ENCODE measurements around the gene PLA2G12B.
"Not testable (repeated sequence)": the region's sequence is repeated elsewhere in the genome, so short reads cannot be mapped to it uniquely, and the experiment has no call there.

Gene PLA2G12B, protein sequence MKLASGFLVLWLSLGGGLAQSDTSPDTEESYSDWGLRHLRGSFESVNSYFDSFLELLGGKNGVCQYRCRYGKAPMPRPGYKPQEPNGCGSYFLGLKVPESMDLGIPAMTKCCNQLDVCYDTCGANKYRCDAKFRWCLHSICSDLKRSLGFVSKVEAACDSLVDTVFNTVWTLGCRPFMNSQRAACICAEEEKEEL

DNA sequence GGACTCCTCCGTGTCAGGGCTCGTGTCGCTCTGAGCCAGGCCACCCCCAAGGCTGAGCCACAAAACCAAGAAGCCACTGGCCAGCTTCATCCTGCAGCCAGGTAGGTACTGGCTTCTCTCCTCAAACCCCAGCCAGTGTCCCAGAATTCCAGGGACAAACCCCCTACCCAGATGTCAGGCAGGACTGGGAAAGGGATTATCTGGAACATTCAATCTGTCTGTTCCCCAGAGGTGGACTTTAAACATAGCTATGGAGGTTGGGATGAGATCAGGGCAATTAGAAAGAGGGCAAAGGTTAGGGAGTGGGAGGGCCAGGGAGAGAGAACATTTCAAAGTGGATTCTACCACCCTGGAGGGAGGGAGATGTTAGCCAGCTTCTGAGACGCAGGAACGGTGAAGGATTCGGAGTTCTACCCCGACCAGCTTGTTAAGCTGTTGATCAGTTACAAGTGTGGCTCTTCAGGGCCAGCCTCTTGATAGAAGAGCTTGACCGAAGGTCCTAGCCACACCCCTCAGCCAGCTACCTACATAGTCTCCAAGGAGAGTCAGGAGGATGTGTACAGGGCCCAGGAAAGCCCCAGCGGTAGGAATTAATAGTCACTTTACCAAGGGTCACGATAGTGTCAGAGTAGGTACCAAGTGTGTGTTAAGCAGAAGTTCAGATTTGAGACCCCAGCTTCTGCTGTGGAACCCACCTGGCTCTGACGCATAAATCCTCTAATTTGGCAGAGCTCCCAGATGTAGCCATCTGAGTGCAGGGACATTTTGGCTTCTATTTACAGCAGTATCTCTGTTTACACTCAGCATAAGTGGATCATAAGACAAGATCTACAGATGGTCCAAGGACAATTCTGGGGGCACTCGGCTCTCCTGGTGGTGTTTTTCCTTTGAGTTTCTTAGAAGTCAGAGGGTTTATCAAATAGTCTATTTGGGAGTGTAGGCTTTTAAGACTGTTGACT is at the start of gene PLA2G12B:
PLA2G12B (minus strand) TSS at position 211 of the 959 bp plus-strand sequence; CDS start at position 90, 121 bp downstream.
- no peak for DNase-seq

- no peak for DNase-seq
Observed at GRCh38 chr10:73003822-73004221, 49.2 kb upstream of the PLA2G12B start.

- DNase-seq: no peak
Observed at GRCh38 chr10:73000973-73001372, 46.4 kb upstream of the PLA2G12B start.

DNA sequence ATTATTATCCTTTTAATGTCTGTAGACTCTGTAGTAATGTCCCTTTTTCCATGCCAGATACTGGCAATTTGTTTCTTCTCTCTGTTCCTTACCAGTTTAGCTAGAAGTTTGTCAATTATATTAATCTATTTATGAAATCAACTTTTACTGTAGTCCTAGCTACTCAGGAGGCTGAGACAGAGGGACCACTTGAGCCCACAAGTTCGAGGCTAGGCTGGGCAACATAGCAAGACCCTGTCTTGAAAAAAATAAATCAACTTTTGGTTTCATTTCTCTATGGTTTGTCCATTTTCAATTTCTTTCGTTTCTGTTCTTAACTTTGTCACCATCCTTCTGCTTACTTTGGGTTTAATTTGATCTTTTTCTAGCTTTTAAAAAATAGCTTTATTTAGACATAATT is 42.5 kb upstream of the PLA2G12B start:
- DNase-seq: no peak

- not testable (repeated sequence) for DNase-seq
Observed at GRCh38 chr10:72995459-72995858, 40.9 kb upstream of the PLA2G12B start.

DNA sequence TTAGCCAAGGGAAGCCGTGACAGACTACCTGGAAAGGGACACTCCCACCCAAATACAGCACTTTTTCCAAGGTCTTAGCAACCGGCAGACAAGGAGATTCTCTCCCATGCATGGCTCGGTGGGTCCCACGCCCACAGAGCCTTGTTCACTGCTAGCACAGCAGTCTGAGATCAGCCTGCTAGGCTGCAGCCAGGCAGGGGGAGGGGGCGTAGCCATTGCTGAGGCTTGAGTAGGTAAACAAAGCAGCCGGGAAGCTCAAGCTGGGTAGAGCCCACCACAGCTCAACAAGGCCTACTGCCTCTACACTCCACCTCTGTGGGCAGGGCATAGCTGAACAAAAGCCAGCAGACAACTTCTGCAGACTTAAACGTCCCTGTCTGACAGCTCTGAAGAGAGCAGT is 35.2 kb upstream of the PLA2G12B start:
- DNase-seq: not testable (repeated sequence)

DNA sequence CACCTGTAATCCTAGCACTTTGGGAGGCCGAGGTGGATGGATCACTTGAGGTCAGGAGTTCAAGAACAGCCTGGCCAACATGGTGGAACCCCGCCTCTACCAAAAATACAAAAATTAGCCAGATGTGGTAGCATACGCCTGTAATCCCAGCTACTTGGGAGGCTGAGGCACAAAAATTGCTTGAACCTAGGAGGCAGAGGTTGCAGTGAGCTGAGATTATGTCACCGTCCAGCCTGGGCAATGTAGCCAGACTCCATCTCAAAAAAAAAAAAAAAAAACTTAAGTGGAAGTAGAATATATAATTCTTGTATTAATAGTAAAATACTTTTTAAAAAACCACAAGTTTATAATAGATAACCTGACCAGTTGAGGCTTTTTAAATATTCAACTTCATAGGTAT is 30.0 kb upstream of the PLA2G12B start:
- not testable (repeated sequence) for DNase-seq

DNA sequence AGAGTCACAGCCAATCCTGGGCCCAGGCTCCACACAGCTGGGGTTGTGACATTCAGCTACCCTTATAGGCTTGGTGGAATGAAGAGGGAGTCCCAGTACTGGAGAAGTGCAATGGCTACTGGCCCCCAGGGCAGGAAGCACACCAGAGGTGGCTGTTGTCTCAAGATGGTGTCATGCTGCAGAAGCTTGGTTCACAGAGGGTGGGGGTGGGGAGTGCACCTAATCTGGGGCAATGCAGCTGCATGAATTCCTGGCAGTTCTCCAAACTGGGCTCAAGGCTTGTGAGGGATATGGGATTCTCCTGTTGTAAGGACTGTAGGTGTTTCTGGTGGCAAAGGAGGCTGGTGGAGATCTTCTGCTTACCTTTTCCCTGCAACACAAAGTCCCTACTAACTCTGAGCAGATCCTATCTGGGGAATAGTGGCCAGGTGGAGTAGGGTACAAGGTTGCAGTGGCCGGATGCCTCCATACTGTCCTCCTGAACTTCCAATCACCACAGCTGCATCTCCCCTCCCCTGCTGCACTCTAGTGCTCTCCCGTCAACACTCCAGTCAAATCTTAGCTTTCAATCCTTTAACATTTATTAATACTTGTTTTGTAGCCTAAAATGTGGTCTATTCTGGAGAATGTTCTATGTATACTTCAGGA is 27.4 kb upstream of the PLA2G12B start:
- no peak for DNase-seq

DNA sequence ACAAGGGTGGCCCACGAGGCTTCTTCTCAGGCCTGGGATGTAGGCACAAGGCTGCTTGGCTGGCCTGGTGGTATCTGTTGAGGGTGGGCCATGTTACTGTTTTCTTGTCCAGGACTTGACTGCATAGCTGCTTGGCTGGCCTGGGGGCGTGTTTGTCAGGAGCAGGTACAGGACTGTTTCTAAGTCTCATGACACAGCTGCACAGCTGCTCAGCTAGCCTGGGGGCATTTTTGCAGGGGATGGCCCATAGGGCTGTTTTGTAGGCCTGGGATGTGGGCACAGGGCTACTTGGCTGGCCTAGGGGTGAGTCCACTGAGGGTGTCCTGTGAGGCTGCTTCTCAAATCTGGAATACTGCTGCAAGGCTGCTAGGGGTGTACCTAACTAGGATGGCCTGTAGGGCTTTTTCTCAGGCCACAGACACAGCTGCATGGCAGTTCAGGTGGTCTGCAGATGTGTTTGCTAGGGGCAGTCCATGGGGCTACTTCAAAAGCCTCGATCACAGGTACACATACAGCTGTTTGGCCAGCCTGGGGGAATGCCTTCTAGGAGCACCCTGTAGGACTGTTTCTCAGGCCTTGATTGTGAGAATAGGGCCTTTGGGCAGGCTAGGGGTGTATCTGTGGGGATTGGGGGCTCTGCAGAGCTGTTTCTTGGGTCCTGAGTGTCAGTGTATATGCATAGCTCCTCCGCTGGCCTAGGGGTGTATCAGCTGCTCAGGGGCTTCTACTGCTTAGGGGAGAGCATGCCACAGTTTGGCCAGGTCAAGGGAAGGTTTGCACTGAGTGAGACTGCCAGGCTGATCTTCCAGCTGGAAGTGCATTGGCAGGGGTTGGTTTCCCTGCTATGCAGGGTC is 26.6 kb upstream of the PLA2G12B start:
- no peak for DNase-seq

GRCh38 chr10:72980348-72980747 is 25.7 kb upstream of the PLA2G12B start:
- no peak for DNase-seq

- DNase-seq: no peak
Observed at GRCh38 chr10:72979709-72980108, 25.1 kb upstream of the PLA2G12B start.

GRCh38 chr10:72976886-72977285 is 22.3 kb upstream of the PLA2G12B start:
- DNase-seq: no peak

GRCh38 chr10:72956001-72956400 is 1.4 kb upstream of the PLA2G12B start:
- DNase-seq: no peak

DNA sequence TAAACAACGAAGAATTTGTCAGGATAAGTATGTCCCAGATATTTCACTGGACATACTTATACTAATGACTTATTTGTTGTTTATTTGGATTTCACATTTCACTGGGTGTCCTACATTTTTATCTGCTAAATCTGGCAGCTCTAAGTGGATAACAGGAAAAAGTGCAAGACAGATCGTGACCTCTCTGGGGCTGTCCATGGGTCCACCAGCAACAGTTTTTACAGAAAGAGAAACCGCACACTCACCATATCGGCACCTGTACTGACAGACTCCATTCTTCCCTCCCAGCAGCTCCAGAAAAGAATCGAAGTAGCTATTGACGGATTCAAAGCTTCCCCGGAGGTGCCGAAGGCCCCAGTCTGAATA is 393 bp downstream of the PLA2G12B start:
- DNase-seq: no peak

GRCh38 chr10:72953687-72954086 is 919 bp downstream of the PLA2G12B start:
- DNase-seq: no peak

DNA sequence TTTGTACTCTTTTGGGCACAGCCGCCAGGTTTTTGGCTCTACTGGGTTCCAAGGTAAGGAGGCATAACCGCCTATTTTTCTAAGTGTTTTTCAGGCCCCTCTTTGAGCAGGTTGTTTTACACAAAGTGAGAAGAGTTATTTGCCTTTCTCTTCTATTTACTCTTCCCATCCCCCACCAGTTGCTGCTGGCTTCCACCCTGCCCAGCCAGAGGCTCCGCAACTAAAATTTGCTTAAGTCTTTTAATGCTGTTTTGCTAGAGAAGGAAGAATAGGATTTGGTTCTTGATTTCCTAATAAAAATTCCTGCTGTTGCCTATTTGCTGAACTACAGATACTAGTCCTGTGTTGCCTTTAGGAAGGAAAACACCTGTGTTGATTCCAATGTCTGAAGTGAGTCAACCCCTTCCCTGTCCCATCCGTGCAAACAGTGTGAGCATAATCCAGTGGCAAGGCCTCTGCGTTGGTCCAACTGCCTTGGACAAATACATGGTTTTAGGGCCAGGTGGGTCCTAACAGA is 1.9 kb downstream of the PLA2G12B start:
- DNase-seq: no peak

DNA sequence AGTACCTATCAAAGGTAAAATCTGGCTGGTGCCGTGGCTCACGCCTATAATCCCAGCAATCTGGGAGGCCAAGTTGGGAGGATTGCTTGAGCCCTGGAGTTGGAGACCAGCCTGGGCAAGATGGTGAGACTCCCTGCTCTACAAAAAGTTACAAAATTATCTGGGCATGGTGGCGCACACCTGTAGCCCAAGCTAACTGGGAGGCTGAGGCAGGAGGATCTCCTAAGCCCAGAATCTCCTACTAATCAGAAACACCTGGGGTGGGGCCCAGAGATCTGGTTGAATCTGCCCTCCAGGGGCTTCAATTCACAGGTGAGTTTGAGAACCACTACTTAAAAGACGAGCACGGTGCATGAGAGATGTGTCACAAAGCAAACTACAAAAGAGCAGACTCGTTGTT is 2.4 kb downstream of the PLA2G12B start:
- DNase-seq: no peak

GRCh38 chr10:72951760-72952159 is 2.8 kb downstream of the PLA2G12B start:
- no peak for DNase-seq

- no peak for DNase-seq
Observed at GRCh38 chr10:72948762-72949161, 5.8 kb downstream of the PLA2G12B start.

- DNase-seq: no peak
Observed at GRCh38 chr10:72946963-72947362, 7.6 kb downstream of the PLA2G12B start.

DNA sequence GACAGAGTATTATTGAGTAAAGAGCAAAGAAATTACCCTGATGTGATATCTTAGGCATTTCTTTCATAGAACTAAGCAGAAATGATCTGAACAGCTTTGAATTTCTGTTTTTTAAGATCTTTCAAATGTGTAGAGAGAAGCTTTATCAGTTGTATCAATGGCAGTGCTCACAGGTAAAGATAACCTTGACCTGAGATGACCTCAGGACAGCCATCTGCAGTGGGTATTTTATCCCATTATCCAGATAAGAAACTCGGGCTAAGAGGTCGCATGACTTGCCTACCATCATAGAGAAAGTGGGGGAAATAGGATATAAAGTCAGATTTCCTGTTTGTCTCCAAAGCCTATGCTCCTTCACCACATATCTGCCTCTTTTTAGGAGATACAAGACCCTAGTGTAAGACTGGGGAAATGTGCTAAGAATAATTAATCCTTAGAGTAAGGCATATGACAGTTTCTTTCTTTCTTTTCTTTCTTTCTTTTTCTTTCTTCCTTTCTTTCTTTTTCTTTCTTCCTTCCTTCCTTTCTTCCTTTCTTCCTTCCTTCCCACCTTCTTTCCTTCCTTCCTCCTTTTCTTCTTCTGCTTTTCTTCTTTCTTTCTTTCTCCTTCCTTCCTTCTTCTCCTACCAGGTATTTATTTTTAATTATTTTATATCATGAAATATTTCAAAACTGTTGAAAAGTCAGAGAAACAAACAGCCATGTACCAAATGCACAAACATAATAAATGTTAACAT is 10.9 kb downstream of the PLA2G12B start:
- no peak for DNase-seq

DNA sequence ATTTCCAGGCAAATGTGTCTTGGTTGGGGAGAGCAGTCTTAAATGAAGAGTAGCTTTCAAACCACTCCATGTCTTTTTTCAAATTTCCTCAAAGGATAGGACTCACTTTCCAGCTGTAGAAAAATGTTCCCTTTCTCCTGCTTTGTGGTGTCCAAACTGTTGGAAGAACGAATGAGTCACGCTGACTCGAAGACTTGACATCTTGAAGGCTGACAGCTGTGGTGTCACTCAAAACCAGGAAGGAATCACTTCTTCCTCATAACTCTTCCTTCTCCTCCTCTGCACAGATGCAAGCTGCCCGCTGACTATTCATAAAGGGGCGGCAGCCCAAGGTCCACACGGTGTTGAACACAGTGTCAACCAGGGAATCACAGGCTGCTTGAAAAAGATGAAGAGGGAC is 19.2 kb downstream of the PLA2G12B start:
- peak; percentile 75 for DNase-seq
